GM19463 (cell line): ENCODE results near the gene HACD2.
"Not testable (repeated sequence)": the region's sequence is repeated elsewhere in the genome, so short reads cannot be mapped to it uniquely, and the experiment has no call there.

Source experiments
- ATAC-seq: cut with Tn5 transposase; IDR thresholded peaks from one replicate; pipeline ENCODE4 v1.9.1; 2021; ENCODE audit warnings: mild to moderate bottlenecking, moderate library complexity; ENCODE audit not compliant: unreplicated experiment

Gene HACD2

DNA sequence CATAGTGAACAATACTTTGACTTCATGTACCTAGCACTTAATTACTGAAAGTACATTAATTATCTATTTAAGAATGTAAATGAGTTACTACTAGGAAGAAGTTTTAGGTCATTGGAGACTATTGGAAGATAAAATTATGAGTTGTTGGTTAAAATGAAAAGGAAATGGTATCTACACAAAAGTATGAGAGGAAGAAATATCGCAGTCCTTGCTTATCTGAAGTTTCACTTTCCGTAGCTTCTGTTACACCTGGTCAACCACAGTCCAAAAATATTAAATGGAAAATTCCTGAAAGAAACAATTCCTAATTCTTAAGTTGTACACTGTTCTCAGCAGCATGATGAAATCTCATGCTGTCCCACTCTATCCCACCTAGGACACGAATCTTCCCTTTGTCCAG is 57.8 kb downstream of the HACD2 start:
- no peak for ATAC-seq

DNA sequence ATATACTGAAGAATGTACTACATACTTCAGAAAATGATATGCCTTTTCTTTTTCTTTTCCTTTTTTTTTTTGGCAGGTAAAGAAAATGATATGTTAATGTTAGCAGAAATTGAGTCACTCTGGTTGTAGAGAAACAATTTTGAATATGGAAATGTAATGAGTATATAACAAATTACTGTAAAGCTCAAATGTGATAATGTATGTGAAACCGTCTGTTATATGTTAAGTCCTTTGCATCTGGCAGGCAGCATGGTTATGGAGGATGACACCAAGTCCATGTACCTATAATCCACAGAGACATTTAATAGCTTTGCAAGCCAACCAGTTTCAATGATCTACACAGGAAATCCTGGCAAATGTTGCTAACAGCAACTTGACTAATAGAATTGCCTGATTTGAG is 58.4 kb downstream of the HACD2 start:
- no peak for ATAC-seq

DNA sequence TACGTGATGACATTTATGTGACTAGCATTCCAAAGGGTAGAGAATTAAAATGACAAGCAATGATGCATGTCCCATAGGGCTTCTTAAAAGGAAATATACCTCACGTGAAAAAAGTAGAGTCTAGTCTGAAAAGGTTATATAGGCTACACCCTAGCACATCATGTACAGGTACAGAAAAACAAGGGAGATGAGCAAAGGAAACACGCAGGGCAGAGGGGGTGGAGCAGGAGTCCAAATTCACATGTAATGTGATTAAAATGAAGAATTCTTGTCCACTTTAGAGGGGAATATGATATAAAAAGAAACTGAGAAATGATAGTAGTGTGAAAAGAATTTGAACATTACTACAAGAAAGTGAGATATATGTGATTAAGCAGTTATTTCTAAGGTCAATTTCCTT is 59.4 kb downstream of the HACD2 start:
- ATAC-seq: no peak

DNA sequence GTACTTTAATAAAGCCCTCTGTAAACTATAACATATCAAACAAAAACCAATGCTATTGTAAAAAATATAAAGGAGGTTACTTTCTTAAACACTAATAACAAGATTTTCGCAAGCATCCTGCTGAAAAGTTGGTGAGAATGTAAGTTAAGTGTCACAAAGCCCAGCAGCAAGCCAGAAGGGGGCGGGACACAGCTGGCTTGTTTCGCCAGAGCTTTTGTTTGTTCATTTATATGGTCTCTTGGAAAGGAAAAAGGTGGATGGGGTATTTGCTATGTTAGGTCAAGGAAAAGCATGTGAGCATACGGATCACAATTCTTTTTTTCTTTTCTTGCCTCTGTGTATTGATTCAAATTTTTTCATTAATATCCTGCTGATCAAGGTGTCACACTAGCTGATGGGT is 59.9 kb downstream of the HACD2 start:
- no peak for ATAC-seq

DNA sequence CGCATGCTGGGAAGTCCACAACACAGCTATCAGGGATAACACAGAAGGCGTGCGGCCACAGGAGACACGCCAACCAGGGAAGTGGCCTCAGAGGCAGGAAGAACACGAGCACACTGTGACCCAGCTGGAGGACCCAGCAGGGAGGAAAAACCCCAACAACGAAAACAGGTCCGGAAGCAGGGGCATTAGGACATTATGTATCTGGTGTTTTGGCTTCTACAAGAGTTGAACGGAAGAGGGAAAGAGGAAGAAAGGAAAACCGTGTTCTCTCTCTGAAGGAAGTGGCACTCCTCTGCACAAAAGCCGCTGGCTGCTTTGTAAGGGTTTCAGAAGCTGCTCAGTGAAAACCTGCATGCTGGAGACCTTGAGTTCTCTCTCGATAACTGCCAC is 61.8 kb downstream of the HACD2 start:
- ATAC-seq: no peak

DNA sequence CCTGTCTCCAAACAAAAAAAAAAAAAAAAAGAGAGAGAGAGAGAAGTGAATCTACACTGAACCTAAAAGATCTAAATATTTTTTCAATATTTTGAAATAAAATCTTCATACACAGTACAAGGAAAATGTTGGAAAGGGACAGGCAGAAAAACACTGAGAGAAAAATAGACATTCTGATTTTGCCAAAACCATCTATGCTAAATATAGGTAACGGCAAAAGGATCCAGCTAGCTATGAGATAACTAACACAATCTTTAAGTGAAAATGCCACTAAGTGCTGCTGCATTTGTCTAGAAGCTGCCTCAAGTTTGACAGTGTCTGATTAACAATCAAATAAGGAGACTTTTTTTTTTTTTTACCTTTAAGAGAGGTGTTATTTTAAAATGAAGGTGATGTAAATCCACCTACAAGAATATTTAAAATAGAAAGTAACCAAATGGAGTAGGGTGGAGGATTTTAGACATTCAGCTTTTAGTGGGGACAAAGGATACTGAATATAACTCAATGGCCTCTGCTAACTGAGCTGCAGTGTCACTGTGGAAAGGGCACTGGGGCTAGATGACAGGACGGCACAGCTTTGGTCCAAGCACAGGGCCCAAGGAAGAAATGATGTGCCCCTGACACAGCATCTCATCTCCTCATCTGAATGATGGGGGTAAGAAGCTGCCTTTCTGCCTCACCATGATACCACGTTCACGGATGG is 62.4 kb downstream of the HACD2 start:
- ATAC-seq: no peak

DNA sequence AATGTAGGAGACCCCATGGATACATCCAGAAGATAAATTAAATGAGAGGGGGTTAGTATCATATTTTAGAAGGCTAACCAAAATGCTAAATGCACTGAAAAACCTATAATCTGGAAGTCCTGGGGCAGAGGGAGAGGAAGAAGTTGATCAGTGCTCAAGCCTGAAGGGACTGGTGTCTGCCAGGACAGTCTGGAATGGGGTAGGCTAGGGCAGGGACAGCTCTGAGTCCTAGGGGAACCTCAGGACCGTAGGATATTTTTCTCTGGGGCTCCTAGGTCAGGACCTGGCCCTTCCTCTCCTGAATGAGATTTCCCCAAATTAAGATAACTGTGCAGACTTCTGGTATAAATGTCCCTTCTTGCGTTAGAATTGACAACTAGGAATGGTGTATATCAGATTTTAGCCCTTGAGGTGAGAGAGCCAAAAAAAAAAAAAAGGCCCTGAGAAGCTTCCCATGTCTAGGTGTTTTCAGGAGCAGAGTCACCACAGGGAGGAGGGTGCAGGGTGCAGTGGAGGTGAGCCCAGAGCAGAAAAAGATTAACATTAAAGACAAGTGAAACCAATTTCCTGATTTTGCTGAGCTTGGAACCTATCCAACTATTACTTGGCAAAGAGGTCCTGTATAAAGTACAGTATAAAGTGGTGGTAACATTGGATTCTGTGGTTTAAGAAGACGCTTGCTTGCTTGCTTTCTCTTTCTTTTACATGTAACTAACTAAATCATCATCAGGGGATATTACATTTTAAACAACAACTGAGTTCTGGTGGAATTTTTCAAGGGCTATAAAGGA is 63.5 kb downstream of the HACD2 start:
- ATAC-seq: no peak

DNA sequence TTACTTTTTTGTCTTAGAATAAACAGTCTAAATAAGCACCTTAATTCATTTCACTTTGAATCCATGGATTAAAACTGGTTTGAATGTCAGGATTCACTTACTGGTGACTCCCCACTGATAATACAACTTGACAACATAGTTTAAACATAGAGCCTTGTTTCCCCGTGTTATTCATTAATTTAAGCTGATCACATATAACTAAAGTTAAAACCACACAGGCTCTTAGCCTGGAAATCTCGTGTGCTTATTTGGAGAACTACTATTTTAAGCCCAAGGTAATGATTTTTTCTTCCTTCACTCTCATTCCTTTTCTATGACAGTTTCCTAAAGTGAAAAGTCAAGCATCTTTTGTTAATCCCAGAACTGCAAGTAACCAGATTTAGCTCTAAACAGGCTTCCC is 64.2 kb downstream of the HACD2 start:
- no peak for ATAC-seq

DNA sequence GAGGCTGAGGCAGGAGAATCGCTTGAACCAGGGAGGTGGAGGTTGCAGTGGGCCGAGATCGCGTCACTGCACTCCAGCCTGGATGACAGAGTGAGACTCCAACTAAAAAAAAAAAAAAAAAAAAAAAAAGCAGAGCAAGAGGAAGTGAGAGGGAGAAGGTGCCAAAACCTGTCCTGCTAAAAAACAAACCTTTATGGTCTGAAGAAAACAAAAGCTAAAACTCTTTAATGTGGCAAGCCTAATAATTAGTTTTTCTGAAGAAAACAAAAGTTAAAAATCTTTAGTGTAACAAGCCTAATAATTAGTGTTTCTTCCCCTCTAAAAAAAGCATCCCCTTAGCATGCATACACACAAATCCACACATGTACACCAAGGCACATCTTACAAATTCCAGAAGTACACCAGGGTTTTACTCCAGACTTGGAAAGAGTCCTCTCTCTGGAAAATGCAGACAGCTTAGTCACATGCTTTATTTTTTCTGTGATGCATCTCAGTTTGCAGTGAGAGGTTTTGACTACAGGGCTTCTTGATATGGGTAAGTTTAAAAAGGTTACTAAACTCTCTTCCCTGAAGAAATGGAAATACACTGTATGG is 65.9 kb downstream of the HACD2 start:
- no peak for ATAC-seq

DNA sequence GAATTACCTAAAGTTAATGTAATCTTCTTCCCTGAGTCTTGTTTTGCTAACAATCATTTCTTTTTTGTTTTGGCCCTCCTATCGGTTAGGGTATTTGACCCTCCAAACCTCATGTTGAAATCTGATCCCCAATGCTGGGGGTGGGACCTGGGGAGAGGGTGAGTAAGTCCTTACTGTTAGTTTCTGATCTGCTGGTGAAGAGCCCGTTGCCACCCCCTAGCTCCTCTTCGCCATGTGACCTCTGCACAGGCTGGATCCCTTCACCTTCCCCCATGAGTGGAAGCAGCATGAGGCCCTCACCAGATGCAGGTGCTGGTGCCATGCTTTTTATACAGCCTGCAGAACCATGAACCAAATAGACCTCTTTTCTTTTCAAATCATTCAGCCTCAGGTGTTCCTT is 73.1 kb downstream of the HACD2 start:
- ATAC-seq: no peak

DNA sequence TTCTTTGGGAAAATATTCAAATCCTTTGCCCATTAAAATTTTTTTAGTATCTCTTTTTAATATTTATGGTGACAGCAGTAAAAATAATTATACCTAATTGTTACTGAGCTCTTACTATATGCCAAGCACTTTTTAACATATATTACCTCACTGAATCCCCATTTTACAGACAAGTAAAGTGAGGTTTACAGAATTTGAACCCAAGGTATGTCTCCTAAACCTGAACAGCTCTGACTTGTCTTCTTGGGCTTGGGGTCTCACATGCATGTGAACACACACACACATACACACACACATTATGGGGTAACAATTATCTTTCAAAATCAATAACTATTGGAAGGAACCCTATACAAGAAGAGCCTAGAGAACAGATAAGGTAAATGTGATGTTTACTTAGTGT is 73.8 kb downstream of the HACD2 start:
- no peak for ATAC-seq

DNA sequence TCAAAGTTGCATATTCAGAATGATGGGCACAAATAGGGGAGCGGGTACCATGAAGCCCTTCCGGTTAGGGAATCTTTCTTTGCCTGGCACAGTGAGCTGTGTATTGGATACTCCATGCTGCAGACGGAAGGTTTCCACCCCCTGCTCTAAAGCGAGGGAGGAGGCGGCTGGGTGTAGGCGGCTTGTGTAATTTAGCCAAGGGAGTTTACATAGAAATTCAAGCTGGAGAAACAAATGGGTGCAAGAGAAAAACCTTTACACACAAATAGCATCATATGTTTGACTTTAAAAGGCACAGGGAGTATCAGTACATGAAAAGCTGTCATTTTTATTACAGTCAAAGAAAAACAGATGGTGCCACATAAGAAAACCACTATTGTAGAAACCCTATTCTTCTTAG is 76.7 kb downstream of the HACD2 start:
- ATAC-seq: no peak

DNA sequence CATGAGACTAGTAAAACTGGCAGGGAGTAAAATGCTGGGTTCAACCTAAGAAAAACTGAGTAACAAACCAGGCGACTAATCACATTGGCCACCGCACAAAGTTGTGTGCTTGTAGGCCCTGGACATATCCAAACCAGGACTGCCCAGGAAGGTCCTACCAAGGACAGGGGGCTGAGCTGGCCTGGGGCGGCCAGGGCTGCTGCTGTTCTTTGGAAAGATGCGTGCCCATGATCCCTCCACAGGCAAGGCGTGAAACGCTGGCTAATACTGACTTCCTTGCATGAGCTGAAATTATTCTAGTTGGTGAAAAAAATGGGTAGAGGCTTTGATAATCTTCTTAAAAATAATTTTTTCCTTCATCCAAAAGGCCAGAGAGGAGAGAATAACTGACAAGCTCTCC is 79.0 kb downstream of the HACD2 start:
- no peak for ATAC-seq

DNA sequence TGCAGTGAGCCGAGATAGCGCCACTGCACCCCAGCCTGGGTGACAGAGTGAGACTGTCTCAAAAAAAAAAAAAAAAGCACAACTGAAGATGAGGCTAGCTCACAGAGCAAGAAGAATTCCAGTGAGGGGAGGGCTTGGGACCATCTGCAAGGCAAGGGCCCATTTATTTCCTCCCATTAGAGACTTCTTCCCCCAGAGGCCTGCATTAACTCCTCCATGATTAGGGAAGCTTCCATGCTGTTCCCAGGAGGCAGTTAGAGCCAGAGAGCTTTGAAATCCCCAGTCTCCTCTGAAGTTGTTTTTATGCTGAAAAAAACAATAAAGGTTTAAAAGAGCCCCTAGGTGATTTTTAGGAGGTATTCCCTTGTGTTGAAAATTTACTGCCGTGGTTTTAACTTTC is 81.7 kb downstream of the HACD2 start:
- ATAC-seq: no peak

DNA sequence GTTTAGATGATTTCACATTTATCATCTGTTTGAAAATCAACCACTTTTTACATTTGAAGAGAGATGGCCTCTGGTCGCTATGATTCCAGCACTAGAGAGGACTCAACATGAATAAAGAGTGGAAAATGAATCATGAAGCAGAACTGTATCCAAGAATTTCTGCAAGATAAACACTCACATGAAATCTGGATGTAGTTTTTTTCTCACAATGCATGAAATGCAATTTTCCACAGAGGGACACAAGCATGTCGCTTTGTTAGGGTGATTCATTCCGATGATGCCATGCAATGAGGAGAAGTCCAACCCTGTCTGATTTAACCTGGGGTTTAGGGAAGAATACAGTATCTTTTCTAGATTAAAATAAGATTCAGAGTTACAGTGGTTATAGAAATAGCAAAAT is 85.5 kb downstream of the HACD2 start:
- no peak for ATAC-seq

DNA sequence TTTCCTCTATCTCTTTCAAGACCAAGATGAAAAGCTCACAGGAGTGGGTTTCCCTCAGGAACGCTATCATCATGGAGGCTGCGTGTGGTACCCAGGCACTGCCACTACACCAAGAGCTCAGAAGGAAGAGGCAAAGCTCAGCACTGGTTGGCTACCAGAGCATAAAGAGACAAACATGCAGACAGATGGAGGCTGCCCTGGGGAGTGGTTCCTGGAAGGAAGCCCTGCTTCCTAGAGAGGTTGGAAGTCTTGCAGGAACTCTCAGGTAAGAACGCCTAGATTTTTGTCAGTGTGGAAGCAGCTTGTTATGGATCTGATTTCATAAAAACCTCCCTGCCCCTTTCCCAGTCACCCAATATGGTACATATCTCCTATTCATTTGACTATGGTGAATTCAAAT is 86.1 kb downstream of the HACD2 start:
- ATAC-seq: no peak

DNA sequence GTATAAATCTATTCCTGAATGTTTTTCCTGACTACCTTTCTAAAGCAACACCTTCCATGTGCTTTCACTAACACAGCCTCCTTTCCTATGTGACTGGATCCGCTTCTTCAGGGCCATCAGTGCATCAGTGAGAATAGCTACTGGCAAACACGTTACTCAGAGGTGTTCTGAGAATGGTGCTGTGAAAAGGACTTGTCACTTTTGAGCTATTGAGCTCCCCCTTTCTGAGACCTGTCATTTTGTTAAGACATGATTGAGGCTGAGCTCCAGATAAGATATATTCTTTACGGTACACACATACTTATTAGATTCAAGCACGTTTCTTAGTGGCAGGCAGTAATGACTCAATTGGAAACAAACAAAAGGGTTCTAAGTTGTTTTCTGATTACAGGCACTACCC is 90.9 kb downstream of the HACD2 start:
- no peak for ATAC-seq

DNA sequence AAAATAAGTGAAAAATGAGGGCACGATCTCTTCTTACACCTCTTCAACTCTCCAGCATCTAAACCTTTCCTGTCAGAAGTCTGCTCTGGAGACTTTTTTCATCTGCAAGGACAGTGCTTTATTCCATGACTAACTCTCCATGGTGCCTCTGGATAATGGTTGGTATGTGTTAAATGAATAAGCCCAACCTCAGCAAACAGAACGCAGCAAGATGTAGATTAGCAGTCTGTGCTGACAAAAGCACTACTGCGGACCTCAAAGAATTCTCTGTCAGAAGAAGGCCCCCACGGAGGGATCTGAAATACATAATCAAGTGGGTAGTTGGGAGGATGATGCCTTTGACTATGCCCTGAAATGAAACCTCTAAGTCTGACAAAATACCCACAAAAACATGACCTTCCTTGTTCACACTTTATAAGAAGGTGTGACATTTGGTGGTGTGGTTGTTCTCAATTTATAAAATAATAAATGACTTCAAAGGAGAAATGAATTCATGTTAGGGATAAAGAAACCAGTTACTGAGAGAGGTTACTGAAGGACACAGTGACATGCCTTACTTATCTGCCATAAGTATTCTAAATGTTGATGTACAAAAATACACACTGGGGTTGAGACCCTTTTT is 92.8 kb downstream of the HACD2 start:
- ATAC-seq: no peak

DNA sequence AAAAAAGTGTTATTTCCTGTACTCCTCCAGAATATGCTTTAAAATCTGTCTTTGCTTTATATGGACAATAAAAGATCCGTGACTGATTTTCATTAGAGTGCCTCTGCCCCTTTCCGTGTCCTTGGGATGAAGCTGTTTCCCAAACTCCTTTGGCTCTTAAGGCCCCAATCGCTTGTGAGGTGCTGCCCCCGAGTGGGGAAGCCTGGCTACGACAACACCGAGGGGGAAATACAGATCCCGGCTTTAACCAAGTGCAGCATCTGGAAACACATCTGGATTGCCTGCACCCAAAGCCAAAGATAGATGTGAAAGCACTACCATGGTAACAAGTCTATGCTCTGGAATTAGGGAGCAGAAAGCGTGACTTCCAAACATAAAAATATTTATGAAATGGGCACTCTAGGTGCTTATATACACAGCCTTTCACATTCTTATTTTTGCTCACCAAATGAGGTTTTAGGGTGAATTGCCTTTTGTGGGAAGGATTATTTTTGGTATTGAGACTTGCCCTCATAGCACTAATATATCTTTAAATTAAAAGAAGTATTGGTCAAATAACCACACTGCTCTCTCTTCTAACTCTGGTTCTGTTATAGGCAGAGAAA is 95.4 kb downstream of the HACD2 start:
- no peak for ATAC-seq

DNA sequence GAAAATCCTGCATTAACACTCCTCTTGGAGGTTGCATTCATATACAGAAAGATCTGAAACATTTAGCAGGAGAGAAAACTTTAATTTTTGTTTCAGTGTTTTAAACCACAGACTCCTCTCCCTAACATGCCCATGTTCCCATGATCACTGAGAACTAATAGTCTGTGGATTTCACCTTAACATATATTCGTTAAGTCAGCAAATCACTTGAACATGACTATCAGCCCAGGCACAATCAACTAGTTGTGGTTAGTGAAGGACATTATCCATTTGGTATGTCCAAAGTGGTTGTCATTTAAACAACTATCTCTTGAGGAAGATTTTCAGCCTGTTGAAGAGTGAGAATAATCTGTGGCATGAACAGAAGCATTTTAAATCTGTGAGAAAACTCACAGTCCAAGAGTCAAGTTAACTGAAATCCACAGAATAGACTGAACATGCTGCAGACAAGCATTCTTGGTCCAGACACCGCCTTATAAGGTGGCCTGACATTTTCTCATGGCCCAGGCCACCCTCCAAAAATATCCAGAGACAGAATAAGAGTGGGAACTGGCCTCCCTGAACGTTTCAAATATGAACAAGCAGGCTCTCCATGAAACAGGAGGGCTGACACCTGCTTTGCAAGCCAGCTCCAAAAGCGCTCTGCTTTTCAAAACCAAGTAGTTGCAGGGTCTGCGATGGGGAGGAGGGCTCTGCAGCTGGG is 96.1 kb downstream of the HACD2 start:
- no peak for ATAC-seq

DNA sequence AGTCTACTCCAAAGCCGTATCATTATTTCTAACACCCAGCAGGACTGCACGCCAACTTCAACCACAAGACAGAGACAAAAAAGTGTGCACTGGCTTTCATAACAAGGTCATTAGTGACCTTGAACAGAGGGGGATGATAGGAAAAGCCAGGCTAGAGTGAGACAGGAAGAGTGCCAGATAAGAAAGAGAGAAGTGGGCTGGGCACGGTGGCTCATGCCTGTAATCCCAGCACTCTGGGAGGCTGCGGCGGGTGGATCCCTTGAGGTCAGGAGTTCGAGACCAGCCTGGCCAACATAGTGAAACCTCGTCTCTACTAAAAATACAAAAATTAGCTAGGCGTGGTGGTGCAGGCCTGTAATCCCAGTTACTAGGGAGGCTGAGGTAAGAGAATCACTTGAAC is 97.8 kb downstream of the HACD2 start:
- not testable (repeated sequence) for ATAC-seq
